Mucosa of rectum (tissue), 2 donors: Measurements from ENCODE around the gene ACTN3.

Experiments used
- H3K27ac ChIP-seq, 2 donors: one replicate each; pipeline ENCODE4 v1.7.0; 2013; ENCODE audit warnings: inconsistent platforms in 2 of 2, low read depth in 2 of 2, low read length in 2 of 2
- H3K27me3 ChIP-seq, 2 donors: one replicate each; pipeline ENCODE4 v1.7.0; 2013; ENCODE audit warnings: low read length in 2 of 2; ENCODE audit not compliant: control insufficient read depth in 2 of 2, insufficient read depth in 2 of 2
- H3K36me3 ChIP-seq, 2 donors: one replicate each; pipeline ENCODE4 v1.7.0; 2013; ENCODE audit warnings: low read length in 2 of 2; ENCODE audit not compliant: control insufficient read depth in 2 of 2, insufficient read depth in 2 of 2
- H3K4me1 ChIP-seq, 2 donors: one replicate each; pipeline ENCODE4 v1.7.0; 2013; ENCODE audit warnings: low read length in 2 of 2, mild to moderate bottlenecking in 1 of 2; ENCODE audit not compliant: control insufficient read depth in 2 of 2, insufficient read depth in 2 of 2
- H3K4me3 ChIP-seq, 2 donors: one replicate each; pipeline ENCODE4 v1.7.0; 2013; ENCODE audit warnings: low read length in 2 of 2
- H3K9ac ChIP-seq, 2 donors: one replicate each; pipeline ENCODE4 v1.7.0; 2013; ENCODE audit warnings: low read length in 2 of 2, low read depth in 1 of 2, mild to moderate bottlenecking in 1 of 2
- H3K9me3 ChIP-seq, 2 donors: one replicate each; pipeline ENCODE4 v1.7.0; 2013; ENCODE audit warnings: low read length in 2 of 2; ENCODE audit not compliant: control insufficient read depth in 2 of 2
- donor health status: healthy.
- donor health status: Normal muscosa, but diverticular disease.

The ACTN3 gene

DNA sequence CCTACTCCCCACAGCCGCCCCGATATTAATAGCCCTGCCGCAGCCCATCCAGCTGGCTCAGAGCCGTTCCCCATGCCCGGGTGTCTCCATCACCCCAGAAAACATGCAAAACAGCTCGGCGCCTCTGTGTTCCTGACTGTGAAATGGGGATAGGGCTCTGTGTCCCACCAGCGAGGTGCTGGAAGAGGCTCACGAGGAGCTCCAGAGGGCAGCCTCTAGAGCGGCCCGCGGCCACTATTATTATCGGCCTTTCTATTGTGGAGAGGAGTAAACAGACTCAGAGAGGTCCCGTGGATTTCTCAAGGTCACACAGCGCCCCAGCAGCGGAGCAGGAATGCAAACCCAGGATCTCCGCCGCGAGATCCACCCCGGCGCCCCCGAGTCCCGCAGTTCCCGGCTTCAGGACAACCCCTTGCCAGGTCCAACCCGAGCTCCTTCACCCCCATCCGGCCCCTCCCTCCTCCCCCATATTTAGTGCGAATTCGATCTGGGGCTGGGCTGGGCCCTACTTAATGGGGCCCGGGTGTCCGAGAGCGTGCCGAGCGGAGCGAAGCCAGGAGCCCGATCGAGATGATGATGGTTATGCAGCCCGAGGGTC, at the start of gene ACTN3:
TSS of gene ACTN3 (plus strand) at position 536 of the 598 bp plus-strand sequence. CDS start at position 571, 35 bp downstream.
- H3K27me3 ChIP-seq = no peaks in the 10 kb centered on the region
- H3K9ac ChIP-seq = peak within 1 kb of the TSS; percentile 72 to 85
- H3K36me3 ChIP-seq = peaks cover 0 to 10% of the 10 kb centered on the region in 2 donors
- peaks cover 5 to 9% of the 10 kb centered on the region in 2 donors for H3K4me1 ChIP-seq
- peak within 1 kb of the TSS; percentile 49 to 74 for H3K27ac ChIP-seq
- H3K4me3 ChIP-seq = peak within 1 kb of the TSS; percentile 79 to 87
- H3K9me3 ChIP-seq = no peaks in the 10 kb centered on the region

DNA sequence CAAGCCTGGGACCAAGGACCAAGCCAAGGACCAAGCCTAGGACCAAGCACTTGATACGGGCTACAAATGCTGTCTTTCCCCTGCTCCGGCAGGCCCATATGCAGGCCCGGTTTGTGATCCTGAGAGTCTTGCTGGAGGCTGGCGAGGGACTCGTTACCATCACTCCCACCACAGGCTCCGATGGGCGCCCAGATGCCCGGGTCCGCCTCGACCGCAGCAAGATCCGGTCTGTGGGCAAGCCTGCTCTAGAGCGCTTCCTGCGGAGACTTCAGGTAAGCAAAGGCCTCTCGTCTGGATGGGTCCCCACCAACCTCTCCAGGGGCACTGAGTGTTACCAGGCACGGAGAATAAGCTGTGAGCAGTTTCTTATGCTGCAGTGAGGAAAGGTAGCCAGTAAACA, 49.5 kb upstream of the ACTN3 start:
- Histone ChIP-seq H3K27ac (no peak overlapping the region), H3K4me1 (peaks cover 0 to 6% of the 10 kb centered on the region in 2 donors), H3K9me3 (no peaks in the 10 kb centered on the region), H3K27me3 (no peaks in the 10 kb centered on the region), H3K9ac (no peak overlapping the region), H3K36me3 (peaks cover 25 to 29% of the 10 kb centered on the region in 2 donors), H3K4me3 (no peak overlapping the region)

DNA sequence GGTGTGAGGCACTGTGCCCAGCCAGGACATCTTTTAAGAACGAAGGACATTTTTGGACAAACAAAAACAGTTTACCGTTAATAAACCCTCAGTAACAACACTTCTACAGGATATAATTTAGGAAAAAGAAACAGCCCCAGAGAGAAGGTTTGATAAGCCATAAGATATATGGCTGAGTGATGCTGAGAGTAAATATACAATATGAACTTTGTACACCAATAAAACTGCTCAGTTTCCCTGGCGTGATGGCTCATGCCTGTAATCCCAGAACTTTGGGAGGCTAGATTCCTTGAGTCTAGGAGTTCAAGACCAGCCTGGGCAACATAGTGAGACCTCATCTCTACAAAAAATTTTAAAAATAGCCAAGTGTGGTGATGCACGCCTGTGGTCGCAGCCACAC, 48.2 kb upstream of the ACTN3 start:
- Histone ChIP-seq H3K4me1 (peaks cover 0 to 5% of the 10 kb centered on the region in 2 donors), H3K27ac (no peak overlapping the region), H3K36me3 (peaks cover 19% of the 10 kb centered on the region in 2 donors), H3K4me3 (no peak overlapping the region), H3K9me3 (no peaks in the 10 kb centered on the region), H3K9ac (no peak overlapping the region), H3K27me3 (no peaks in the 10 kb centered on the region)

DNA sequence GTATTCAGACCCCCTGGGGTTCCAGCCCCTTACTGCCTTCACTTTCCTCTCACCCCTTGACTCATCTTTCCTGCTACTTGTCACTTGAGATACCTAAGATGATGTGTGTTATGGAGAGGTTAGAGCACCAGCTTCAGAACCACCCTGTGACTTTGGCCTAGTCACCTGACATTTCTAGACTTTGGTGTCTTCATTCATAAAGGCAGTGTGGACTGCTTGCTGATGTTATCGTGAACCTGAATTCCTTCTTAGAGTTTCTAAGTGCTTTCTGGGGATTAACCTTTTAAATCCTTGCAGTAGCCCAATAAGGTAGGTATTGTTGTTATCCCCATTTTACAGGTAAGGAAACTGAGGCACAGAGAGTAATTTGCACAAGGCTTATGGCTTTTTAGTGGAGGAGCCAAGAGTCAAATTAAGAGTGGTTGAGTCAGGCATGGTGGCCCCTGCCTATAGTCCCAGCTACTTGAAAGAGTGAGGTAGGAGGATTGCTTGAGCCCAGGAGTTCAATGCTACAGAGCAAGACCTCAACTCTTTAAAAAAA, 41.4 kb upstream of the ACTN3 start:
- Histone ChIP-seq H3K9me3 (no peaks in the 10 kb centered on the region), H3K4me1 (peaks cover 2% of the 10 kb centered on the region in 2 donors), H3K4me3 (no peak overlapping the region), H3K36me3 (peaks cover 12 to 13% of the 10 kb centered on the region in 2 donors), H3K27ac (no peak overlapping the region), H3K27me3 (no peaks in the 10 kb centered on the region), H3K9ac (no peak overlapping the region)

DNA sequence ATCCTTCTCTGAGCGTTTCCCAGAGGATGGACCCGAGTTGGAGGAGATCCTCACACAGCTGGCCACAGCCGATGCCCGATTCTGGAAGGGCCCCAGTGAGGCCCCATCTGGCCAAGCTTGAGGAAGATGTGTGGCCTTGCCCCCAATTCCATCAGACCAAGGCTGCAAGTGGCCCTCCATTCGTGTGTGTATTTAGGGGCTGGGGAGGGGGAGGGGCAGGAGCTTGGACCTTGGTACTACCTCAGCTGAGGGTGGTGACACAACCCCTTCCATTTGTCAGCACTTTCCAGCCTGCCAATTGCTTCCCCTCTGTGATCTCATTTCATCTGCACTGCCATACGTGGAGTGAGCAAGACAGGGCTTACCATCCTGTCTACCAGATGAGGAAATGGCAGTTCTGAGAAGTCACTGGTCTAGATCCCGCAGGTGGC, 37.6 kb upstream of the ACTN3 start:
- no peaks in the 10 kb centered on the region for H3K27me3 ChIP-seq
- no peak overlapping the region for H3K27ac ChIP-seq
- H3K36me3 ChIP-seq = peaks cover 9 to 11% of the 10 kb centered on the region in 2 donors
- H3K4me3 ChIP-seq = no peak overlapping the region
- H3K4me1 ChIP-seq = peaks cover 10% of the 10 kb centered on the region in 2 donors
- no peak overlapping the region for H3K9ac ChIP-seq
- no peaks in the 10 kb centered on the region for H3K9me3 ChIP-seq

DNA sequence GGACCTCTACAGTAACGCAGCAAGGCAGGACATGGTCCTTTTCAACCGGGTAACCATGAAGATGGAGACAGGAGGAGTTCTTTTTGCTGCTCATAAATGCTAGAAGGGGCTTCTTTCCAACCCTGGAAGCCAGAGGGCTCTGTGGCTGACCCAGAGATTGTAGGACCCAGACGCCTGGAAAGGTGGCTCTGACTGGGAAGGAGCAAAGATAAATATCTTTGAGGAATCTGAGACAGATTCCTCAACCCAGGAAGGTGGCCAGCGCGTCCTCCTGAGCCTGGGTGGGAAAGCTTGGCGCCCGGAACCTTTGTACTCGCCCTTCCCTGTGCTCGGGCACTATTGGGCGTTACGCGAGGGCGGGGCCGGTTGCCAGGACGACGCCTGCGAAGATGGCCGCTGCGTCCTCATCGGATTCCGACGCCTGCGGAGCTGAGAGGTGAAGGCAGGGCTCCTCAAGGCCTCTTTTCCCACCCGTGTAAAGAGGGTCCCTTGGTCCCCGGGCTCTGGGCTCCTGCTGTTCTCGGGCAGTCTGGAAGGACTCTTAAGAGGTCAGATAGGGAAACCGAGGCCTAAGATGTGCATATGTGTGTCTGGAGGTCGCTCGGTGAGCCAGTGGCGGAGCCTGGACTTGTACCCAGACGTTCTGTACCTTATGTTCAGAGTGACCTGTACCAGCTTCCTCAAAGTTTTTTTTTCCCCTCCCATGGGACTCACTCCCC, 36.3 kb upstream of the ACTN3 start, which contains the start of gene BBS1:
TSS of gene BBS1 (plus strand) at position 365 of the 719 bp plus-strand sequence. CDS start at position 390, 25 bp downstream.
- Histone ChIP-seq H3K9ac (peak within 1 kb of the TSS; percentile 54 to 72), H3K9me3 (no peaks in the 10 kb centered on the region), H3K36me3 (peaks cover 0 to 2% of the 10 kb centered on the region in 2 donors), H3K27me3 (no peaks in the 10 kb centered on the region), H3K27ac (peak within 1 kb of the TSS in 1 of 2 donors; percentile 34), H3K4me3 (peak within 1 kb of the TSS; percentile 97 to 98), H3K4me1 (peaks cover 10% of the 10 kb centered on the region in 2 donors)

DNA sequence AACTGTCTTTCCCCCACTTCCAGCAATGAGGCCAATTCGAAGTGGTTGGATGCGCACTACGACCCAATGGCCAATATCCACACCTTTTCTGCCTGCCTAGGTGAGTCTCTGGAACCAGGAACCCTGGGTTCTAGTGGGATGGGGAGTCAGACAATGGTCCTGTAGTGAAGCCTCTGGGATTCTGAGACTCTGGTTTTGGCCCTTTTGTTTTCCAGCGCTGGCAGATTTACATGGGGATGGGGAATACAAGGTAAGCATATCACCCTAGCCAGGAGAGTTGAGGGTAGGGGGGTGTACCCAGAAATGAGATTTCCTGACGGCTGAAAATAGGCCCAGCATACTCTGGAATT, 35.7 kb upstream of the ACTN3 start:
- no peaks in the 10 kb centered on the region for H3K9me3 ChIP-seq
- H3K4me1 ChIP-seq = peaks cover 10% of the 10 kb centered on the region in 2 donors
- peak overlapping the region; percentile 97 to 98 for H3K4me3 ChIP-seq
- no peaks in the 10 kb centered on the region for H3K27me3 ChIP-seq
- H3K9ac ChIP-seq = peak overlapping the region; percentile 54 to 72
- no peaks in the 10 kb centered on the region for H3K36me3 ChIP-seq
- H3K27ac ChIP-seq = peak overlapping the region in 1 of 2 donors; percentile 34

DNA sequence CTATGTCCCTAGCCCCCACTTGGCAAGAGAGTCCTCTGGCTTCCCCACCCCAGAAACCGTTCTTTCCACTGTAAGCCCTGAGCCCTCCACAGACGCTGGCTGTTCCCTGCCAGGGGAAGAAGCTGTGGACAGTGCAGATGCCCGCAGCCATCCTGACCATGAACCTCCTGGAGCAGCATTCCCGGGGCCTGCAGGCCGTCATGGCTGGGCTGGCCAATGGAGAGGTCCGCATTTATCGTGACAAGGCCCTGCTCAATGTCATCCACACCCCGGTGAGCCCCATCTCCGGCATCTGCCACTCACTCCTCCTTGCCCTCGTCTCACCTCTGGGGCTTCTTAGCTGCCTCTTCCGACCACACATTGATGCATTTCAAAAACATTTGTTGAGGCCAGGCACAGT, 23.1 kb upstream of the ACTN3 start:
- Histone ChIP-seq H3K9ac (no peak overlapping the region), H3K4me1 (no peaks in the 10 kb centered on the region), H3K4me3 (no peak overlapping the region), H3K36me3 (peaks cover 25 to 32% of the 10 kb centered on the region in 2 donors), H3K9me3 (no peaks in the 10 kb centered on the region), H3K27ac (no peak overlapping the region), H3K27me3 (no peaks in the 10 kb centered on the region)

DNA sequence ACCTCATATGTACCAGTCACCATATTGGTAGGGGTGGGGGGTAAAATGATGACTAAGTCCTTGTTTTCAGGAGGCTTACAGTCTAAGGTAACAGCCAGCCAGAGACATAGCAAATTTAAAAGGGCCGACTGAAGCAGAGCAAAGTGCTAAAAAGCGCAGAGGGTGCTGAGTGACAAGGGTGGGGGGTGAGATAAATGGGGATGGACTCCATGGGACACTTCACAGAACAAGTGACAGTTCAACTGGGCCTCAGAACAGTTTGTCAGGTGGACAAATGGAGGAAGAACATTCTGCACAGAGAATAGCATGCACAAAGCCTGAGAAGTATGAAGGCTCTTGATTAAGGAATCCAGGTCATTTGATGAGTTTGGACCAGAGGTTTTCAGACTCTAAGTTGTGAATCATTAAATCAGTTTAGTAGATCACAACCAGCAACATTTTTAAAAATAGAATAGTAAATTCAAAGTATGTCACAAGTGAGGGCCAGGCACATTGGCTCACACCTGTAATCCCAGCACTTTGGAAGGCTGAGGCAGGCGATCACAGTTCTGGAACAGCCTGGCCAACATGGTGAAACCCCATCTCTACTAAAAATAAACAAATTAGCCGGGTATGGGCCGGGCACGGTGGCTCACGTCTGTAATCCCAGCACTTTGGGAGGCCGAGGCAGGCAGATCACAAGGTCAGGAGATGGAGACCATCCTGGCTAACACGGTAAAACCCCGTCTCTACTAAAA, 22.2 kb upstream of the ACTN3 start:
- Histone ChIP-seq H3K9me3 (no peaks in the 10 kb centered on the region), H3K27ac (no peak overlapping the region)

More for the DNA sequence above, 22.2 kb upstream of the ACTN3 start:
- H3K27me3 ChIP-seq = no peaks in the 10 kb centered on the region
- H3K9ac ChIP-seq = no peak overlapping the region
- H3K4me3 ChIP-seq = no peak overlapping the region
- peaks cover 25 to 33% of the 10 kb centered on the region in 2 donors for H3K36me3 ChIP-seq
- H3K4me1 ChIP-seq = no peaks in the 10 kb centered on the region
